Measurements from ENCODE around the gene SCGB1D4.

SCGB1D4 gene

GRCh38 chr11:62273789-62274275 is 25.0 kb downstream of the SCGB1D4 start:
- DNase-seq (ENCODE audit: low read depth), result no peak

GRCh38 chr11:62273284-62273683 is 25.6 kb downstream of the SCGB1D4 start:
- no peak for DNase-seq (ENCODE audit: low read depth)

GRCh38 chr11:62269654-62270278 is 29.1 kb downstream of the SCGB1D4 start, which contains the start of gene SCGB2A2:
Gene SCGB2A2, plus strand, starts transcription at chr11:62270158. Its CDS starts 59 bp downstream, at chr11:62270217.
- DNase-seq (ENCODE audit: low read depth), result no peak

GRCh38 chr11:62267576-62267975 is 31.3 kb downstream of the SCGB1D4 start:
- DNase-seq (ENCODE audit: low read depth), result no peak

GRCh38 chr11:62267050-62267449 is 31.8 kb downstream of the SCGB1D4 start:
- no peak for DNase-seq (ENCODE audit: low read depth)

GRCh38 chr11:62266558-62266957 is 32.3 kb downstream of the SCGB1D4 start:
- DNase-seq (ENCODE audit: low read depth), result peak; percentile 42

GRCh38 chr11:62264004-62264403 is 34.9 kb downstream of the SCGB1D4 start:
- peak; percentile 19 for DNase-seq (ENCODE audit: low read depth)

- DNase-seq (ENCODE audit: low read depth), result no peak
These were observed 38.5 kb downstream of the SCGB1D4 start for GRCh38 chr11:62260261-62260953.

GRCh38 chr11:62256281-62256680 is 42.6 kb downstream of the SCGB1D4 start:
- peak; percentile 11 for DNase-seq (ENCODE audit: low read depth)

- DNase-seq (ENCODE audit: low read depth), result no peak
These were observed 44.8 kb downstream of the SCGB1D4 start for GRCh38 chr11:62253999-62254542.

GRCh38 chr11:62251698-62252097 is 47.2 kb downstream of the SCGB1D4 start:
- no peak for DNase-seq (ENCODE audit: low read depth)

All from HS-5 (cell line).